ENCODE data around the gene PDZD2. TPM values are rescaled to one million over a fixed set of nuclear protein-coding genes. Genes with fewer than 3 reads are reported as not detected.
"Not testable (repeated sequence)": the region's sequence is repeated elsewhere in the genome, so short reads cannot be mapped to it uniquely, and the experiment has no call there.

The PDZD2 gene
- total RNA-seq, 4 donors from 2014 or later, result 107 to 195 (median 123) TPM

DNA sequence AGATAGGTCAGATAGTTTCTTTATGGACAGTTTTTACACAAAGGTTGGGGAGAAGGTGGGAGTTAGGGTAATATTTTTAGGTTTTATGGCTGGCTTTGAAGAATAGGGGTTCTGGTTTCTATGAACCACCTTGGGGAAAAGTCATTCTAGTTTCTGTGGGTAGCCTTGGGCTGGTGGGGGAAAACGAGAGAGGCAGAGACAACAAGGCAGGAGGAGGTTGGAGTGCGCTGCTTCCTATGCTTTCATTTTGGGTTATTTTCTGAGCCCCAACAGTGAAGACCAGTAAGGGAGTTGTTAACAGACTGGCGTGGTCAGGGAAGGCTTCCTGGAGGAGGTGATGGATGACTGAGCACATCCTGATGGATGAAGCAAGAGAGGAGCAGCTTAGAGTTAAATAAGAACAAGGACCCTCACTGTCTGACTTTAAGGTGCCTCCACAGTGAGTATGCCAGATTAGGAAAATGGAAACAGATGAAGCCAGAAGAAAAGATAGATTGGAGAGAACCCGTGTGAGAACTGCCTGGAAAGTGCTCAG lies 81.9 kb downstream of the PDZD2 start:
- H3K27me3 ChIP-seq, result no peaks in the 10 kb centered on the region
- no peaks in the 10 kb centered on the region for H3K9me3 ChIP-seq
- no peaks in the 10 kb centered on the region for H3K4me1 ChIP-seq
- H3K27ac ChIP-seq, result no peak overlapping the region
- TF ChIP-seq, protein P1, sequence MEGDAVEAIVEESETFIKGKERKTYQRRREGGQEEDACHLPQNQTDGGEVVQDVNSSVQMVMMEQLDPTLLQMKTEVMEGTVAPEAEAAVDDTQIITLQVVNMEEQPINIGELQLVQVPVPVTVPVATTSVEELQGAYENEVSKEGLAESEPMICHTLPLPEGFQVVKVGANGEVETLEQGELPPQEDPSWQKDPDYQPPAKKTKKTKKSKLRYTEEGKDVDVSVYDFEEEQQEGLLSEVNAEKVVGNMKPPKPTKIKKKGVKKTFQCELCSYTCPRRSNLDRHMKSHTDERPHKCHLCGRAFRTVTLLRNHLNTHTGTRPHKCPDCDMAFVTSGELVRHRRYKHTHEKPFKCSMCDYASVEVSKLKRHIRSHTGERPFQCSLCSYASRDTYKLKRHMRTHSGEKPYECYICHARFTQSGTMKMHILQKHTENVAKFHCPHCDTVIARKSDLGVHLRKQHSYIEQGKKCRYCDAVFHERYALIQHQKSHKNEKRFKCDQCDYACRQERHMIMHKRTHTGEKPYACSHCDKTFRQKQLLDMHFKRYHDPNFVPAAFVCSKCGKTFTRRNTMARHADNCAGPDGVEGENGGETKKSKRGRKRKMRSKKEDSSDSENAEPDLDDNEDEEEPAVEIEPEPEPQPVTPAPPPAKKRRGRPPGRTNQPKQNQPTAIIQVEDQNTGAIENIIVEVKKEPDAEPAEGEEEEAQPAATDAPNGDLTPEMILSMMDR (IDR thresholded peaks at IDR 0.05), result no peak
- no peak for TF ChIP-seq POLR2AphosphoS5 (IDR thresholded peaks at IDR 0.05)
- TF ChIP-seq POLR2A (IDR thresholded peaks at IDR 0.05), result no peak
- no peak for TF ChIP-seq EP300 (IDR thresholded peaks at IDR 0.05)
- H3K4me3 ChIP-seq, result no peak overlapping the region
- H3K36me3 ChIP-seq, result no peaks in the 10 kb centered on the region
- 86% methylated on average over 4 of the region's 4 CpGs for WGBS
- DNase-seq (ENCODE audit: low spot score in 2 of 2), result peak in 1 of 2 donors; percentile 18

GRCh38 chr5:31722111-31722510 lies 83.2 kb downstream of the PDZD2 start:
- Histone ChIP-seq H3K4me1 (no peaks in the 10 kb centered on the region), H3K9me3 (no peaks in the 10 kb centered on the region), H3K4me3 (no peak overlapping the region), H3K27ac (no peak overlapping the region), H3K27me3 (no peaks in the 10 kb centered on the region), H3K36me3 (no peaks in the 10 kb centered on the region)
- DNase-seq (ENCODE audit: low spot score in 2 of 2), result no peak
- WGBS, result 82% methylated on average over 4 of the region's 4 CpGs
- TF ChIP-seq EP300 (IDR thresholded peaks at IDR 0.05) (no peak), POLR2A (IDR thresholded peaks at IDR 0.05) (no peak), POLR2AphosphoS5 (IDR thresholded peaks at IDR 0.05) (no peak)
- TF ChIP-seq, protein P1 (IDR thresholded peaks at IDR 0.05), result no peak

GRCh38 chr5:31725996-31726395 lies 87.1 kb downstream of the PDZD2 start:
- Histone ChIP-seq H3K36me3 (no peaks in the 10 kb centered on the region), H3K27ac (no peak overlapping the region), H3K4me3 (no peak overlapping the region), H3K9me3 (no peaks in the 10 kb centered on the region), H3K27me3 (no peaks in the 10 kb centered on the region), H3K4me1 (no peaks in the 10 kb centered on the region)
- WGBS, result 100% methylated on average over 10 of the region's 10 CpGs
- TF ChIP-seq EP300 (IDR thresholded peaks at IDR 0.05), result no peak
- TF ChIP-seq, protein P1 (IDR thresholded peaks at IDR 0.05), result no peak
- TF ChIP-seq POLR2AphosphoS5 (IDR thresholded peaks at IDR 0.05), result no peak
- TF ChIP-seq POLR2A (IDR thresholded peaks at IDR 0.05), result no peak
- peak in 1 of 2 donors; percentile 66 for DNase-seq (ENCODE audit: low spot score in 2 of 2)

DNA sequence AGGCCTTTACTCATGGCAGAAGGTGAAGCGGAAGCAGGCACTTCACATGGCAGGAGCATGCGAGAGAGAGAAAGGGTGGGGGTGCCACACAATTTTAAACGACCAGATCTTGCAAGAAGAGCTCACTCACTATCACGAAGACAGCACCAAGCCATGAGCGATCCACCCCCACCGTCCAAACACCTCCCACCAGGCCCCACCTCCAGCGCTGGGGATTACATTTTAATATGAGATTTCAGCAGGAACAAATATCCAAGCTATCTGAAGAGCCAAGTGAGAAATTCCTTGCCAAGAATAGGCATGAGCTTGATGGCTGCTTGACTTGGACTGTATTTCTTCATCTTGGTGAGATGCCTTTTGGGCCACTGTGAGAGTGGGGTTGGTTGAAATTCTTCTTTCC lies 88.0 kb downstream of the PDZD2 start:
- no peak overlapping the region for H3K4me3 ChIP-seq
- DNase-seq (ENCODE audit: low spot score in 2 of 2), result no peak

GRCh38 chr5:31728039-31728438 lies 89.1 kb downstream of the PDZD2 start:
- no peaks in the 10 kb centered on the region for H3K27me3 ChIP-seq
- no peaks in the 10 kb centered on the region for H3K36me3 ChIP-seq
- DNase-seq (ENCODE audit: low spot score in 2 of 2), result no peak
- no peaks in the 10 kb centered on the region for H3K4me1 ChIP-seq
- no peaks in the 10 kb centered on the region for H3K9me3 ChIP-seq
- H3K27ac ChIP-seq, result no peak overlapping the region
- no peak for TF ChIP-seq EP300 (IDR thresholded peaks at IDR 0.05)
- TF ChIP-seq POLR2A (IDR thresholded peaks at IDR 0.05), result no peak
- TF ChIP-seq POLR2AphosphoS5 (IDR thresholded peaks at IDR 0.05), result no peak
- TF ChIP-seq, protein P1 (IDR thresholded peaks at IDR 0.05), result no peak
- 88% methylated on average over 3 of the region's 3 CpGs for WGBS
- H3K4me3 ChIP-seq, result no peak overlapping the region

More for the DNA sequence above, 88.0 kb downstream of the PDZD2 start:
- Histone ChIP-seq H3K4me1 (no peaks in the 10 kb centered on the region), H3K27me3 (no peaks in the 10 kb centered on the region), H3K36me3 (no peaks in the 10 kb centered on the region), H3K27ac (no peak overlapping the region), H3K9me3 (no peaks in the 10 kb centered on the region)
- TF ChIP-seq POLR2A (IDR thresholded peaks at IDR 0.05) (no peak), EP300 (IDR thresholded peaks at IDR 0.05) (no peak), POLR2AphosphoS5 (IDR thresholded peaks at IDR 0.05) (no peak)
- TF ChIP-seq, protein P1 (IDR thresholded peaks at IDR 0.05), result no peak
- WGBS, result 78% methylated on average over 7 of the region's 7 CpGs

GRCh38 chr5:31728806-31729205 lies 89.9 kb downstream of the PDZD2 start:
- not testable (repeated sequence) for DNase-seq (ENCODE audit: low spot score in 2 of 2); H3K4me1 ChIP-seq; H3K27me3 ChIP-seq; H3K9me3 ChIP-seq; H3K4me3 ChIP-seq; H3K27ac ChIP-seq; H3K36me3 ChIP-seq
- 98% methylated on average over 10 of the region's 10 CpGs for WGBS

Data from suprapubic skin (tissue), 4 donors.